SK-MEL-5 (cell line): ENCODE results near the gene SRP54. TPM values are rescaled to one million over a fixed set of nuclear protein-coding genes. Genes with fewer than 3 reads are reported as not detected.

Experiments used
- total RNA-seq: library from RNA; depleted of rRNA; stranded (reverse); fragments of >200 nt; shearing (Covaris generic); gene quantifications from 2 replicates; pipeline ENCODE4 v1.2.3, GENCODE V29; 2014; rRNA removed

SRP54 gene
- total RNA-seq, 1 experiment from 2014 or later = 67.2 TPM

Other genes starting within 250 kb of the SRP54 start
- gene BAZ1A, start 107.6 kb upstream of the SRP54 start, total RNA-seq = 27.5 and 33.3 TPM in 2 replicates
- 34.8 and 41.9 TPM in 2 replicates for gene FAM177A1, start 63.3 kb downstream of the SRP54 start, total RNA-seq
- 53.9 and 57.6 TPM in 2 replicates for gene PPP2R3C, start 139.0 kb downstream of the SRP54 start, total RNA-seq
- 32.7 and 36.8 TPM in 2 replicates for gene PRORP, start 139.6 kb downstream of the SRP54 start, total RNA-seq